Skeletal muscle satellite cell (primary cell): ENCODE measurements around the gene NFATC2.

ENCODE experiments used
- H3K27me3 ChIP-seq: 2 replicates; pipeline ENCODE4 v1.7.0; 2013; ENCODE audit warnings: low read length; ENCODE audit not compliant: control insufficient read depth, insufficient read depth
- H3K36me3 ChIP-seq: 2 replicates; pipeline ENCODE4 v1.7.0; 2013; ENCODE audit warnings: mild to moderate bottlenecking, control low read depth, low read length; ENCODE audit not compliant: insufficient read depth
- H3K4me1 ChIP-seq: 2 replicates; pipeline ENCODE4 v1.7.0; 2013; ENCODE audit warnings: low read length; ENCODE audit not compliant: control insufficient read depth, insufficient read depth
- H3K4me2 ChIP-seq: 2 replicates; pipeline ENCODE4 v1.7.0; 2013; ENCODE audit warnings: mild to moderate bottlenecking, low read length
- H3K4me3 ChIP-seq: 2 replicates; pipeline ENCODE4 v1.7.0; 2013; ENCODE audit warnings: low read length
- H3K9ac ChIP-seq: 2 replicates; pipeline ENCODE4 v1.7.0; 2013; ENCODE audit warnings: mild to moderate bottlenecking, low read depth, low read length, moderate library complexity
- H3K9me3 ChIP-seq: replicated peaks from 2 replicates; pipeline ENCODE4 v1.7.0; 2013; ENCODE audit warnings: mild to moderate bottlenecking, control low read depth, low read length

NFATC2 gene

GRCh38 chr20:51535075-51535386 lies 7.5 kb downstream of the NFATC2 start:
- H3K9ac ChIP-seq: no peak overlapping the region
- H3K4me3 ChIP-seq: no peak overlapping the region
- peaks cover 41% of the 10 kb centered on the region for H3K27me3 ChIP-seq
- peaks cover 17% of the 10 kb centered on the region for H3K4me1 ChIP-seq
- H3K36me3 ChIP-seq: no peaks in the 10 kb centered on the region
- H3K4me2 ChIP-seq: no peak overlapping the region
- no peaks in the 10 kb centered on the region for H3K9me3 ChIP-seq

- Histone ChIP-seq H3K4me3 (no peak overlapping the region), H3K9ac (peak overlapping the region; percentile 8), H3K36me3 (no peaks in the 10 kb centered on the region), H3K9me3 (no peaks in the 10 kb centered on the region), H3K4me2 (no peak overlapping the region), H3K4me1 (peaks cover 17% of the 10 kb centered on the region), H3K27me3 (peaks cover 28% of the 10 kb centered on the region)
Observed at GRCh38 chr20:51533291-51534172, 9.0 kb downstream of the NFATC2 start.

DNA sequence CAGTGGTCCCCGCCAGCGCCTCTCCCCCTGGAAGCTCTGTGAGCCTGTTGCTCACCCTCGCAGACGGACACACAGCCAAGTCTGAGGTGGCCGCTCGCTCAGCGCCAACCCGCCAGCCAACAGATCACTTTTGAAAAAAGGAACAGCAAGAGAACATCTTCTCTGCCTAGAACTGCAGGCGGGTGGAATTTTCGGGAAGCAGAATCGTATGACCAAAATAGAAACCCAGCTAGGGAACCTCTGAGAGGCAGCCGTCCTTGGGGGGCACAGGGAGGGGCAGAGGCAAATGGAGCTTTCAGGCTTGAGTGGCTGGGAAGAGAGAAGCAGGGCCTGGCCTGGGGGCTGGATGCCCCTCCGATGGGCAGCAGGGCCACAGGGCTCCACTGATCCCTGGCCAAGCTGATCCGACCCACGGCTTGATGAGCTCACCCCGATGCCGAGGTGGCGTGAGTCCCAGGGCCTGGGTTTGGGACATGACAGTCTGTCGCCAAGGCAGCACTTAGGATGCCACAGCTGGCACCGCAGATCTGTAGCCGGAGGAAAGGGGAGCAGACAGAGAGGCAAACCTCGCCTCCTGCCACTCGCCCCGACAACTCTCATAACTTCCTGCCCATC lies 9.8 kb downstream of the NFATC2 start:
- H3K9ac ChIP-seq: peak overlapping the region; percentile 8
- peaks cover 26% of the 10 kb centered on the region for H3K27me3 ChIP-seq
- H3K36me3 ChIP-seq: no peaks in the 10 kb centered on the region
- H3K9me3 ChIP-seq: no peaks in the 10 kb centered on the region
- peak overlapping the region; percentile 39 for H3K4me2 ChIP-seq
- H3K4me1 ChIP-seq: peaks cover 17% of the 10 kb centered on the region
- no peak overlapping the region for H3K4me3 ChIP-seq

GRCh38 chr20:51531712-51532456 lies 10.6 kb downstream of the NFATC2 start:
- no peaks in the 10 kb centered on the region for H3K36me3 ChIP-seq
- no peaks in the 10 kb centered on the region for H3K9me3 ChIP-seq
- H3K4me3 ChIP-seq: no peak overlapping the region
- H3K27me3 ChIP-seq: peaks cover 22% of the 10 kb centered on the region
- peaks cover 17% of the 10 kb centered on the region for H3K4me1 ChIP-seq
- no peak overlapping the region for H3K9ac ChIP-seq
- H3K4me2 ChIP-seq: peak overlapping the region; percentile 39

GRCh38 chr20:51531141-51531710 lies 11.3 kb downstream of the NFATC2 start:
- peaks cover 15% of the 10 kb centered on the region for H3K27me3 ChIP-seq
- H3K4me3 ChIP-seq: no peak overlapping the region
- H3K36me3 ChIP-seq: no peaks in the 10 kb centered on the region
- no peaks in the 10 kb centered on the region for H3K9me3 ChIP-seq
- H3K4me1 ChIP-seq: peaks cover 17% of the 10 kb centered on the region
- H3K4me2 ChIP-seq: no peak overlapping the region
- H3K9ac ChIP-seq: no peak overlapping the region

- H3K4me1 ChIP-seq: peaks cover 17% of the 10 kb centered on the region
- H3K9me3 ChIP-seq: no peaks in the 10 kb centered on the region
- no peak overlapping the region for H3K4me2 ChIP-seq
- H3K4me3 ChIP-seq: no peak overlapping the region
- H3K36me3 ChIP-seq: no peaks in the 10 kb centered on the region
- no peak overlapping the region for H3K9ac ChIP-seq
- H3K27me3 ChIP-seq: peaks cover 10% of the 10 kb centered on the region
Observed at GRCh38 chr20:51529758-51530157, 12.8 kb downstream of the NFATC2 start.

DNA sequence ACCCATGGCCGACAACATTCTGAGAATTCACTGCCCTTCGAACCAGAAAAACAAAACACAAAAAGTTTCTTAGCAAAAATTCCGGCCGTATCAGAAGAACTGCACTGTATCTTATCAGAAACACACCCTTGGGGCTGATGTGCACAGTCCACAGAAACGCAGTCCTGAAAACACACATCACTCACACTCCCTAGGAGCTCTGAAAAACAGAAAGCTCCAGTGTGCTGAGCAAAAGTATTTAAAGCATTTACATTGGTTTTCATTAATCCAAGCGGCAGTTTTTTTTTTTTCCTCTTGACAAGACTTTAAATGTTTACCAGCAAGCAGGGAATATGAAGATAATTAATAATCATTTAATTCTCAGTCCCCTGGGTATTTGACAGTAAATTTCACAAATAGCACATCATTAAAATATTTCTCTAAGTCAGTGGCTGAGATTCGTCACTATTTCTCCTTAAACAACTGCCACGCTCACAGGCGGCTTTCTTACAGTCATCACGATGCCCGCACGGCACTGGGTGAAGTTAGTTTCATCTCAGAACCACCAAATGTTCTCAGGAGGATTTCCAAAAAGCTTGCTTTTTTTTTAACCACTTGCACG lies 13.3 kb downstream of the NFATC2 start:
- no peak overlapping the region for H3K9ac ChIP-seq
- H3K4me2 ChIP-seq: no peak overlapping the region
- H3K9me3 ChIP-seq: no peaks in the 10 kb centered on the region
- no peaks in the 10 kb centered on the region for H3K36me3 ChIP-seq
- peaks cover 10% of the 10 kb centered on the region for H3K27me3 ChIP-seq
- no peak overlapping the region for H3K4me3 ChIP-seq
- H3K4me1 ChIP-seq: peaks cover 17% of the 10 kb centered on the region

DNA sequence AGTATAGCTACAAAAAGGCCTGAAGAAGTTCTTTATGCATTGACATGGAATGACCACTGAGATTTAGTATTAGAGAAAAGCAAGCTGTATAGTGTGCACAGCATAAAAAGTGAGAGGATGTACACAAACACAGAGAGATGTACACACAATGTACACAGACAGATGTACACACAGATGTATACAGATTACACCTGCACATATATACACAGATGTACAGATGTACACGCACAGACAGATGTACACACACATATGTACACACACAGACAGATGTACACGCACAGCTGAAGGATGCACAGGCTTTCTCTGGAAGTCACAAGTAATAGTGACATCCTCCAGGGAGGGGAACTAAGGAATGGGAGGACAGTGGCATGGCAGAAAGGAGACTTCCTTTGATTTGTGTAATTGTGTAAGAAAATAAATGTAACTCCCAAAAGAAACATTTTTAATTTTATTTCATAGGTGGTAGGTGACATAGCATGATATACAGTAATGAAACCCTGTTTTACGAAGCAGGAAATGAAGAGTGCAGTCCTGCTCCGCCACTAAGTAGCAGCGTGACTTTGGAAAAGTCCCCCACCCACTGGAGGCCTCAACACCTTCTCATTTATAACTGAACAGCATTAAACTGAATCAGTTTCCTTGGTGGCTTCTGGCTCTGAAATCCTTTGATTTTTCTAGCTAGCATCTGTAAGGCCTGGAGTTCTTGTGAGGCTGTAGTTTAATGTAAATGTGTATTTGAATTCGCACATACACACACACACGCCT lies 14.1 kb downstream of the NFATC2 start:
- Histone ChIP-seq H3K9me3 (no peaks in the 10 kb centered on the region), H3K4me1 (peaks cover 13% of the 10 kb centered on the region), H3K9ac (no peak overlapping the region), H3K4me3 (no peak overlapping the region), H3K36me3 (no peaks in the 10 kb centered on the region), H3K27me3 (peaks cover 10% of the 10 kb centered on the region), H3K4me2 (no peak overlapping the region)

DNA sequence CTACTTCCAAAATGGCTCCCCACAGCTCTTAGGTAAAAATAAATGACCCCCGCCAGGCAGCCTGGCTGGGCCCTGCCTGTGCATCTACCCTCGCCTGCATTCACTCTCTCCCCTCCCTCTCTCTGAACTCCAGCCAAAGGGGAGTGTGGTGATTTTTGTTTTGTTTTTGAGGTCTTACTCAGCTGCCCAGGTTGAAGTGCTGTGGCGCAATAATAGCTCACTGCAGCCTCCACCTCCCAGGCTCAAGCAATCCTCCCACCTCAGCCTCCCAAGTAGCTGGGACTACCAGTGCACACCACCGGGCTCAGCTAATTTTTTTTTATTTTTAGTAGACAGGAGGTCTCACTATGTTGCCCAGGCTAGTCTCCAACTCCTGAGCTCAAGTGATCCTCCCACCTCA lies 15.8 kb downstream of the NFATC2 start:
- Histone ChIP-seq H3K4me1 (no peaks in the 10 kb centered on the region), H3K4me2 (no peak overlapping the region), H3K9ac (no peak overlapping the region), H3K27me3 (no peaks in the 10 kb centered on the region), H3K4me3 (no peak overlapping the region), H3K36me3 (no peaks in the 10 kb centered on the region), H3K9me3 (no peaks in the 10 kb centered on the region)

DNA sequence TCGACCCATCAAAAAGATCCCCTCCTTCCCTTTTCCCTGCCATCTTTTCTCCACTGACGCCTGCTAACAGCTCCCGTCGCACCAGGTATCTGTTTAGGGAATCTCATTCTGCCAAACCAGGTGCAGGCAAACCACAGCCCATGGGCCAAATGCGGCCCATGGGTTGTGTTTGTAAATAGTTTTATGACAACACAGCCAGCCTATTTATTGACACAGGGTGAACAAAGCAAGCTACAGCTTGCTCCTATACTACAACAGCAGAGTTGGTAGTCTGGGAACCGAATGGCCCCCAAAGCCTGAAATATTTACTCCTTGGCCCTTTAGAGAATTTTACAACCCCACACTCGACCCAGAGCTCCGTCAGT lies 16.4 kb downstream of the NFATC2 start:
- H3K4me3 ChIP-seq: no peak overlapping the region
- no peaks in the 10 kb centered on the region for H3K9me3 ChIP-seq
- no peak overlapping the region for H3K9ac ChIP-seq
- H3K36me3 ChIP-seq: no peaks in the 10 kb centered on the region
- H3K27me3 ChIP-seq: no peaks in the 10 kb centered on the region
- no peak overlapping the region for H3K4me2 ChIP-seq
- no peaks in the 10 kb centered on the region for H3K4me1 ChIP-seq
